ENCODE results near the gene DDX56. TPM values are rescaled to one million over a fixed set of nuclear protein-coding genes. Genes with fewer than 3 reads are reported as not detected.

The DDX56 gene
- total RNA-seq, 1 donor from 2014 or later, result 75.6 TPM

DNA sequence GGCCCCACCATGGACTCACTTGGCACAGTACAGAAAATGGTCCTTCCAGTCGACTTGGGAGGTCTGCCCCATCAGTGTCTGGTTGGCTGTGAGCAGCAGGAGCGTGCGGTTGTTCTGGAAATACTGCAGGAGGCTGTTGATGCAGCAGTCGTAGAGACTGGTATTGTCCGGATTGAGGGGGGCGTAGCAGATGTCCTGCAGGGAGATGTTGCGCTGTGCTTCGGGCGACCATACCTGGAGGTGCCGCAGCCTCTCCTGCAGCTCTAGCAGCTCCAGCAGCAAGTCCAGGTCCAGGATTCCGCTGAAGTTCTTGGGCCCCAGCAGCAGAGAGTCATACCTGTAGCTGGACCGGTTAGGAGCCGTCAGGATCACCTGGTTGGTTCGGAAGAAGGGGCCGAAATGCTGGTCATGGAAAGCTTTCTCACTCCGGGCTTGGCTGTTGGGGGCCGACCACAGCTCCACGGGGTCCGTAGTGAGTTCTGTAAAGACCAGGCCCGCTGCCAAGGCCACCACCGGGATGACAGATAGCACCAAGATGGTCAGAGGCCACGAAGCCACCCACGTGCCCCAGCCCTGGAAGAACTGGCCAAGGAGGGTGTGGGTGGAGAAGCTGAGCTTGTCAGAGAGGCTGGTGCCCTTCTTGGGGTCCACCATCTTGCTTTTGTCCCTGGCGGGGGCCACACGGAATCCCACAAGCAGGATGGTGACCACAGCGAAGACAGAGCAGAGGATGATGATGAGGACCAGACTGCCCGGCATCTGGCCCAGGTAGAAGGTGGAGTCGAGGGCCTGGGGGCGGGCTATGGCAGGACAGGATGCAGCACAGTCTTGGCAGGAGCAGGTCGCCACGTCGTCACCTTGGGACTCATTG lies 34.7 kb downstream of the DDX56 start:
- no peaks in the 10 kb centered on the region for H3K9me3 Mint-ChIP-seq (ENCODE audit: unreplicated experiment)
- H3K4me2 ChIP-seq (ENCODE audit: low read length), result no peak overlapping the region
- no peaks in the 10 kb centered on the region for H3K9me3 ChIP-seq (ENCODE audit: insufficient read depth, low read depth, low read length)
- FAIRE-seq (no peak), DNase-seq (ENCODE audit: low read depth) (no peak)
- no peaks in the 10 kb centered on the region for H3K27me3 ChIP-seq (ENCODE audit: insufficient read depth, low read length)
- H3K9ac ChIP-seq (ENCODE audit: low read length), result no peak overlapping the region
- no peak overlapping the region for H2AFZ ChIP-seq (ENCODE audit: low read depth, low read length)
- no peaks in the 10 kb centered on the region for H3K4me1 Mint-ChIP-seq (ENCODE audit: low read depth, unreplicated experiment)
- no peaks in the 10 kb centered on the region for H4K20me1 ChIP-seq (ENCODE audit: insufficient read depth, low read length)
- H3K27ac Mint-ChIP-seq (ENCODE audit: unreplicated experiment), result no peak overlapping the region
- no peaks in the 10 kb centered on the region for H3K4me1 ChIP-seq (ENCODE audit: insufficient read depth, low read length)
- H3K36me3 Mint-ChIP-seq (ENCODE audit: low read depth, unreplicated experiment), result no peaks in the 10 kb centered on the region
- TF ChIP-seq EZH2 (IDR thresholded peaks at IDR 0.05; ENCODE audit: insufficient read depth, low read length), result no peak
- TF ChIP-seq, protein P1, sequence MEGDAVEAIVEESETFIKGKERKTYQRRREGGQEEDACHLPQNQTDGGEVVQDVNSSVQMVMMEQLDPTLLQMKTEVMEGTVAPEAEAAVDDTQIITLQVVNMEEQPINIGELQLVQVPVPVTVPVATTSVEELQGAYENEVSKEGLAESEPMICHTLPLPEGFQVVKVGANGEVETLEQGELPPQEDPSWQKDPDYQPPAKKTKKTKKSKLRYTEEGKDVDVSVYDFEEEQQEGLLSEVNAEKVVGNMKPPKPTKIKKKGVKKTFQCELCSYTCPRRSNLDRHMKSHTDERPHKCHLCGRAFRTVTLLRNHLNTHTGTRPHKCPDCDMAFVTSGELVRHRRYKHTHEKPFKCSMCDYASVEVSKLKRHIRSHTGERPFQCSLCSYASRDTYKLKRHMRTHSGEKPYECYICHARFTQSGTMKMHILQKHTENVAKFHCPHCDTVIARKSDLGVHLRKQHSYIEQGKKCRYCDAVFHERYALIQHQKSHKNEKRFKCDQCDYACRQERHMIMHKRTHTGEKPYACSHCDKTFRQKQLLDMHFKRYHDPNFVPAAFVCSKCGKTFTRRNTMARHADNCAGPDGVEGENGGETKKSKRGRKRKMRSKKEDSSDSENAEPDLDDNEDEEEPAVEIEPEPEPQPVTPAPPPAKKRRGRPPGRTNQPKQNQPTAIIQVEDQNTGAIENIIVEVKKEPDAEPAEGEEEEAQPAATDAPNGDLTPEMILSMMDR (IDR thresholded peaks at IDR 0.05; ENCODE audit: insufficient read depth, low read depth, low read length), result no peak
- no peak overlapping the region for H3K4me3 Mint-ChIP-seq (ENCODE audit: unreplicated experiment)
- no peak overlapping the region for H3K27ac ChIP-seq (ENCODE audit: low read depth, low read length)
- H3K27me3 Mint-ChIP-seq (ENCODE audit: low read depth, unreplicated experiment), result peaks cover 17% of the 10 kb centered on the region
- H3K36me3 ChIP-seq (ENCODE audit: insufficient read depth, low read length), result no peaks in the 10 kb centered on the region
- no peak overlapping the region for H3K4me3 ChIP-seq (ENCODE audit: insufficient read depth, low read depth, low read length)
- H3K79me2 ChIP-seq (ENCODE audit: insufficient read depth, low read length), result no peaks in the 10 kb centered on the region

DNA sequence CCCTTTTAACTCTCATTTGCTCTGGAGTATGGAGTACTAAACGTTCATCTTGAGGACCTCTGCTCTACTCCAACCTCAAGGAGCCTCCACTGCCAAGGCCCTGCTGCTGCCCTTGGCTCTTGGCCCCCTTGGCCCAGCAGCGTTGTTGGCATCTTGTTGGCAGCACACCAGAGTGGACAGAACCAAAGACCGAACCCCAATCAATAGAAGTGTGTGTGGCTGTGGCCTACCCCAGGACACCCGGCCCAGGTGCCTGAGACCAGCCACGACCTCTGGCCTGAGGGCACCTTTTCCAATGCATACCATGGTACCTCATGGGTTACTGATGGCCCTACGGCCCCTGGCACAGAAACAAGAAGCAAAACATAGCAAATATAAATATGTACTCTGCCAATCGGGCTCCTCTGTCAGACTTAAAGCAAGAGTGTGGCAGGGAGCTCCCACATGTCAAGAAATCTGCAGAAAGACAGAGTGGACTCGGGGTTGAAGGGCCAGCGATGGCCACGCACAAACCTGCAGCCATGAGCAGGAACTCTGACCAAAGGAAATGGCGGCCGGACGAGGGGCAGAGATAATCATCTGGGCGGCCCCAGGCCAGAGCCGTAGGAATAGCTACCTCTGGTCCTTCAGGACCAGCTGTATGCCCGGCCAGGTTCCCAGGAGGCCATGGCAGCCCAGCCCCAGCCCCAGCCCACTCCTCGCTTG lies 35.5 kb downstream of the DDX56 start:
- Histone ChIP-seq H3K4me3 (ENCODE audit: insufficient read depth, low read depth, low read length) (no peak overlapping the region), H3K4me1 (ENCODE audit: insufficient read depth, low read length) (no peaks in the 10 kb centered on the region), H3K27me3 (ENCODE audit: insufficient read depth, low read length) (no peaks in the 10 kb centered on the region), H3K9ac (ENCODE audit: low read length) (no peak overlapping the region), H2AFZ (ENCODE audit: low read depth, low read length) (no peak overlapping the region), H3K4me2 (ENCODE audit: low read length) (no peak overlapping the region), H3K9me3 (ENCODE audit: insufficient read depth, low read depth, low read length) (no peaks in the 10 kb centered on the region), H3K79me2 (ENCODE audit: insufficient read depth, low read length) (no peaks in the 10 kb centered on the region), H3K36me3 (ENCODE audit: insufficient read depth, low read length) (no peaks in the 10 kb centered on the region), H3K27ac (ENCODE audit: low read depth, low read length) (no peak overlapping the region), H4K20me1 (ENCODE audit: insufficient read depth, low read length) (no peaks in the 10 kb centered on the region)
- no peaks in the 10 kb centered on the region for H3K4me1 Mint-ChIP-seq (ENCODE audit: low read depth, unreplicated experiment)
- no peak overlapping the region for H3K4me3 Mint-ChIP-seq (ENCODE audit: unreplicated experiment)
- no peaks in the 10 kb centered on the region for H3K36me3 Mint-ChIP-seq (ENCODE audit: low read depth, unreplicated experiment)
- no peaks in the 10 kb centered on the region for H3K9me3 Mint-ChIP-seq (ENCODE audit: unreplicated experiment)
- DNase-seq (ENCODE audit: low read depth), result no peak
- TF ChIP-seq EZH2 (IDR thresholded peaks at IDR 0.05; ENCODE audit: insufficient read depth, low read length), result no peak
- TF ChIP-seq, protein P1 (IDR thresholded peaks at IDR 0.05; ENCODE audit: insufficient read depth, low read depth, low read length), result no peak
- no peak overlapping the region for H3K27ac Mint-ChIP-seq (ENCODE audit: unreplicated experiment)
- FAIRE-seq, result no peak
- H3K27me3 Mint-ChIP-seq (ENCODE audit: low read depth, unreplicated experiment), result peaks cover 15% of the 10 kb centered on the region
